ENCODE data around the gene DGCR8. TPM values are rescaled to one million over a fixed set of nuclear protein-coding genes. Genes with fewer than 3 reads are reported as not detected.

Gene DGCR8
- total RNA-seq, 2 donors from 2014 or later: 32.0 to 37.9 TPM

DNA sequence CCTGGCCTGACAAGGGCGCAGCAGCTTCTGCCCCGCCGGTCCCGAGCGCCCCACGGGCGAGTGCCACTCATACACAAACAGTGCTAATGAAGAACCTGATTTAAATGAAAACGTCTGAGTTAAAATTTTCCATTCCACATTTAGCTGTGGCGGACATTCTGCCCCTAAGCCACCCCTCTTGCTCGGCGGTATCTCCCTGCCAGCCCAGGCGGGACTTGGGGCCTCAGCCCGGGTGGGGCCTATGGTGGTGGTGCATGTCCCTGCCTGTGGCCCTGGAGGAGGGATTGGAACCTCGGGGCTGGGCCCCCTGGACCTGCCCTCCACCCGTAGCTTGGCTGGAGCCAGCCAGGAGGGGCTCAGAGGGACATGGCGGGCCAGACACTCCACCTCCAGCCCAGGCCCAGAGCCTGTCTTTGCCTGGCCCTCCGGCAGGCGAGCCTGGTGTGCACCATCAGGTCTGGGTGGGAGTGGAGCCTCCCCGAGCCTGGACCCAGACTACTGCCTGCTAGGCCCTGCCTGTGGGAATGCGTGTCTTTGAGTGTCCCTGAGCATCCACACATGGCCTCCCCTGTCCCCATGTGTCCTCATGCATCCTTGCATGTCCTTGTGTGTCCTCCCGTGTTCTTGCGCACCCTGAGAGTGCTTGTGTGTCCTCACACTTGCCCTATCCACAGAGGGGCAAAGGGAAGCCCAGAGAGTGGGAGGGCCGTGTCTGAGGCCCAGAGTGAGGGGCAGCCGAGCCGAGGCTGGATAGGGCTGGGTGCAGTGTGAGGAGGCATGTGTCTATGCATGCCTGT, 56.0 kb downstream of the DGCR8 start:
- DNase-seq (no peak), ATAC-seq (no peak)
- H3K27me3 Mint-ChIP-seq: no peaks in the 10 kb centered on the region
- H3K4me3 Mint-ChIP-seq: no peak overlapping the region
- H3K4me1 Mint-ChIP-seq: peaks cover 20% of the 10 kb centered on the region
- H3K36me3 Mint-ChIP-seq (ENCODE audit: low read depth): peaks cover 2% of the 10 kb centered on the region
- H3K9me3 ChIP-seq (ENCODE audit: control insufficient read depth, low read length, poor library complexity, severe bottlenecking): no peaks in the 10 kb centered on the region
- no peak overlapping the region for H3K27ac Mint-ChIP-seq

DNA sequence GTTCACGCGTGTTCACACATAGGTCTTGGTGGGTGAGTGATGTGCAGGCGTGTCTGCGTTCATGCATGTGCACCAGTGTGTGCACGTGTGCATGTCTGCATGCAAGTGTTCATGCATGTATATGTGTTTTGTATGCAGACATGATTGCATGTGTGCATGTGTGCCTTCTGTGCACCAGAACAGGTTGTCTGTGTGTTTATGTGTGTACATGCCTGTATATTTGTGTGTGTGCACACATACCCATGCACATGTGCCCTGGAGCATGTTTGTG, 56.5 kb downstream of the DGCR8 start:
- Mint-ChIP-seq H3K36me3 (ENCODE audit: low read depth) (peaks cover 2% of the 10 kb centered on the region), H3K27me3 (no peaks in the 10 kb centered on the region), H3K4me3 (no peak overlapping the region), H3K27ac (no peak overlapping the region), H3K4me1 (peaks cover 20% of the 10 kb centered on the region)
- no peak for DNase-seq
- no peaks in the 10 kb centered on the region for H3K9me3 ChIP-seq (ENCODE audit: control insufficient read depth, low read length, poor library complexity, severe bottlenecking)
- ATAC-seq: no peak

DNA sequence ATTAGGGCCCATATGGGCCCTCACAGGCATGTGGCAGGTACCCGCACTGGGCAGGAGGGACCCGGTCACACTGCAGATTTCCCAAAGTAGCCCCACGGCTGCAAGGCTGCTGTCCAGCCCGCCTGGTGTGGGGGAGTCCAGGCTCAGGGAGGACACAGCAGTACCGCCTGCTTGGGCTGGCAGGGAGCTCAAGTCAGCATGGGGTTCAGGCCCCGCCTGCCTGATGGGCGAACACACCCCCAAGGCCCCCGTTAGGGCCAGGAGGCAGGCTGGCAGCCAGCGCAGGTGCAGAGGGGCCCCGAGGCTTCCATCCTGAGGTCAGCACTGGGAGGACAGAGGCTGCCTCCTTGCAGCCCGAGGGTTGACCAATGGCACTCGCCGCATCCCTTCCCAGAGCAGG, 57.1 kb downstream of the DGCR8 start:
- Mint-ChIP-seq H3K27me3 (no peaks in the 10 kb centered on the region), H3K27ac (no peak overlapping the region), H3K36me3 (ENCODE audit: low read depth) (peaks cover 2% of the 10 kb centered on the region), H3K4me3 (no peak overlapping the region), H3K4me1 (peaks cover 20% of the 10 kb centered on the region)
- H3K9me3 ChIP-seq (ENCODE audit: control insufficient read depth, low read length, poor library complexity, severe bottlenecking): no peaks in the 10 kb centered on the region
- ATAC-seq: no peak
- DNase-seq: no peak

DNA sequence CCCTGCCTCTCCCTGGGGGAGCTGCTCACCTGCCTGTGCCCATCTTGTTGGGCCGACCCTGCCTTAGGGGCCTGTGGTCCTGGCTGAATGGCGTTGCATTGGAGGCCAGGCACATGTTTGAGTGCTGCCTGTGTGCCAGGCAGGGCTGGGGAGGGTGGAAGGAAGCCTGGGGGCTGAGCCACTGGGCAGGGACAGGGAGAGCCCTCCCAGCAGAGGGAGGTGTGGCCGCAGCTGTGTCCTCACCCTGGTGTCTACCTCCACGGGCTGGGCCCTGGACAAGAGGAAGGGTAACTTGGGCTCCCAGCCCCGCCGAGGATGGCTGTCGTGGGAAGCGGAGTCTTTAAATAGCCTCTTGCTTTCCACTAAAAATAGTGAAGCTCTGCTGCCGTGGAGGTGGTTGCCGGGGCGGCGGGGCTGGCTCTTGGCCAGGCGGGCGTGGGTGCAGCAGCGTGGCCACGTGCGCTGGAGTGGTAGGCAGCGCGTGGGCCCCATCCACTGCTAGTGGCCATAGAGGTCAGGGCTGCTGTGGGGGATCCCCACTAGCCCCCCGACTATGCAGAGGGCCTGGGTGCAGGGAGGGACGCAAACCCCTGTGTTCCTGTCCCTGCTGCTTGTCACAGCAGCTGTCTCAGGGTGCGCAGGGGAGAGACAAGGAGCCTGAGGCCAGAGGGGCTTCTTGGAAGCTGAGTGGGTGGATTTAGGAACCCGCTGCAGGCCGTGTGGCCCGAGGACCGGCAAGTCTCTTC, 57.8 kb downstream of the DGCR8 start:
- peaks cover 20% of the 10 kb centered on the region for H3K4me1 Mint-ChIP-seq
- H3K27ac Mint-ChIP-seq: no peak overlapping the region
- H3K9me3 ChIP-seq (ENCODE audit: control insufficient read depth, low read length, poor library complexity, severe bottlenecking): no peaks in the 10 kb centered on the region
- ATAC-seq (no peak), DNase-seq (no peak)
- H3K36me3 Mint-ChIP-seq (ENCODE audit: low read depth): peaks cover 2% of the 10 kb centered on the region
- no peaks in the 10 kb centered on the region for H3K27me3 Mint-ChIP-seq
- H3K4me3 Mint-ChIP-seq: no peak overlapping the region

DNA sequence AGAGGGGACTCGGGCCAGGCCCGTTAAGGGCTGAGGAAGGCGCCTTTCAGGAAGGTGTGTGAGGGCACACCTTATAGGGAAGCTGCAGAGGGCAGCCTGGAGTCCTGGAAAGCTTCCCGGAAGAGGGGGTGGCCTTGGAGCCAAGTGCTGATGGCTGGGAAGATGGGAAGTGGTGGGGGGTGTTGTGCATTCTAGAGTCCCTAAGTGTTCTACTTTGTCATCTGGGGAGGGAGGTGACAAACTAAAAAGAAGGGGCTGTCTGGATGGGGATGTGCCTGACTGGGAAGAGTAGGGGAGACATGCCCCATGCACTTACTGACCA, 58.3 kb downstream of the DGCR8 start:
- peaks cover 20% of the 10 kb centered on the region for H3K4me1 Mint-ChIP-seq
- no peak overlapping the region for H3K27ac Mint-ChIP-seq
- DNase-seq: no peak
- no peaks in the 10 kb centered on the region for H3K9me3 ChIP-seq (ENCODE audit: control insufficient read depth, low read length, poor library complexity, severe bottlenecking)
- no peaks in the 10 kb centered on the region for H3K27me3 Mint-ChIP-seq
- peaks cover 2% of the 10 kb centered on the region for H3K36me3 Mint-ChIP-seq (ENCODE audit: low read depth)
- ATAC-seq: no peak
- H3K4me3 Mint-ChIP-seq: no peak overlapping the region

DNA sequence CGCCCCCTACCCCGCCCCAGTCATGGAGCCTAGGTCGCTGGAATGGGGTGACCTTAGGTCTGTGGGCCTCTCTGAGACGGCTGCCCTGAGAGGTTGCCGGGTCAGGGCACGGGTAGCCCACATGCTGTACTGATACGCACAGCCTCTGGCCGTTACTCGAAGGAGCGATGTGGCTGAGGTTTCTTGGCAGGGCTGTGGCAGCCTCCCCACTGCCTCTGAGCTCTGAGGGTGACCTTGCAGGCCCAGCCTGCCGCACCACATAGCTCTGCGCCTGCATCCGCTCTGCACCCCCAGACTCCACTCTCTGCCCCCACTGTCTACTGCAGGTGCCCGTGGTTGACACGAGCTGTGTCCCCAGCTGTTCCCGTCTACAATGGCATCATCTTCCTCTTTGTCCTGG, 58.8 kb downstream of the DGCR8 start:
- H3K27ac Mint-ChIP-seq: no peak overlapping the region
- H3K36me3 Mint-ChIP-seq (ENCODE audit: low read depth): peaks cover 2% of the 10 kb centered on the region
- no peaks in the 10 kb centered on the region for H3K27me3 Mint-ChIP-seq
- DNase-seq (no peak), ATAC-seq (no peak)
- peaks cover 17% of the 10 kb centered on the region for H3K4me1 Mint-ChIP-seq
- H3K4me3 Mint-ChIP-seq: no peak overlapping the region
- no peaks in the 10 kb centered on the region for H3K9me3 ChIP-seq (ENCODE audit: control insufficient read depth, low read length, poor library complexity, severe bottlenecking)

DNA sequence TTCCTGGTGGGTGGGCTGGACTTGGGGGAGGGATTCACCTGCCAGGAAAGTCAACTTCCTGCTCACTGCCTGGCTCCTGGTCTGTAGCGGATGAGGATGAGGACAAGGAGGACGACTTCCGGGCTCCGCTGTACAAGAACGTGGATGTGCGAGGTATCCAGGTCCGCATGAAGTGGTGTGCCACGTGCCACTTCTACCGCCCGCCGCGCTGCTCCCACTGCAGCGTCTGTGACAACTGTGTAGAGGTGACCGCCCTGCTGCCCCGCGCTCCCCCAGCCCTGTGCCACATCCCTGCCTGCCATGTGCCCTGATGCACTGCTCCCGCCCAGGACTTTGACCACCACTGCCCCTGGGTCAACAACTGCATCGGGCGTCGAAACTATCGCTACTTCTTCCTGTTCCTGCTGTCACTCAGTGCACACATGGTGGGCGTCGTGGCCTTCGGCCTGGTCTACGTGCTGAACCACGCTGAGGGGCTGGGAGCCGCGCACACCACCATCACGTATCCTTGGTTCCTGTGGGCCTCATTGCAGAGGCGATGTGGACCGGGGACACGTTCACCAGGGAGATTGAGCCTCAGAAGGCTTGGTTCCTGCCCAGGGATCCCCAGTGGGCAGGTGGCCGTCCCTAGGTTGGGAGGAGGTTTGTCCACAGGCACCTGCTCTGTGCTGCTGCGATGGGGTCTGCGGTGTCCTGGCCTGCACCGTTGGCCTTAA, 59.5 kb downstream of the DGCR8 start:
- ATAC-seq (no peak), DNase-seq (no peak)
- peaks cover 2% of the 10 kb centered on the region for H3K36me3 Mint-ChIP-seq (ENCODE audit: low read depth)
- H3K27ac Mint-ChIP-seq: no peak overlapping the region
- H3K27me3 Mint-ChIP-seq: no peaks in the 10 kb centered on the region
- H3K9me3 ChIP-seq (ENCODE audit: control insufficient read depth, low read length, poor library complexity, severe bottlenecking): no peaks in the 10 kb centered on the region
- no peak overlapping the region for H3K4me3 Mint-ChIP-seq
- H3K4me1 Mint-ChIP-seq: peaks cover 16% of the 10 kb centered on the region

DNA sequence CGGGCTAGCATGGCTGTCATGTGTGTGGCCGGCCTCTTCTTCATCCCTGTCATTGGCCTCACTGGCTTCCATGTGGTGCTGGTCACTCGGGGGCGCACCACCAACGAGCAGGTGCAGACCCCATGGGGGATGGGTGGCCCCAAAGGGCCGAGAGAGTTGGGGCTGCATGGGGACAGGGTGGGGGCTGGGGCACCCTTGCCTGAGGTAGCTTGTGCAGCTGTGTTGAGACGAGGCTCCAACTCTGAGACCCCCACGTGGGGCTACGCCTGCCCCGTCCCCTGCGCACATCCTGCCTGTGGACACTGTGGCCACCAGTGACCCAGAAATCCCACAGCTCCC, 60.0 kb downstream of the DGCR8 start:
- peaks cover 2% of the 10 kb centered on the region for H3K36me3 Mint-ChIP-seq (ENCODE audit: low read depth)
- H3K4me3 Mint-ChIP-seq: no peak overlapping the region
- peaks cover 16% of the 10 kb centered on the region for H3K4me1 Mint-ChIP-seq
- no peak for DNase-seq
- H3K27me3 Mint-ChIP-seq: no peaks in the 10 kb centered on the region
- H3K27ac Mint-ChIP-seq: no peak overlapping the region
- ATAC-seq: no peak
- no peaks in the 10 kb centered on the region for H3K9me3 ChIP-seq (ENCODE audit: control insufficient read depth, low read length, poor library complexity, severe bottlenecking)

DNA sequence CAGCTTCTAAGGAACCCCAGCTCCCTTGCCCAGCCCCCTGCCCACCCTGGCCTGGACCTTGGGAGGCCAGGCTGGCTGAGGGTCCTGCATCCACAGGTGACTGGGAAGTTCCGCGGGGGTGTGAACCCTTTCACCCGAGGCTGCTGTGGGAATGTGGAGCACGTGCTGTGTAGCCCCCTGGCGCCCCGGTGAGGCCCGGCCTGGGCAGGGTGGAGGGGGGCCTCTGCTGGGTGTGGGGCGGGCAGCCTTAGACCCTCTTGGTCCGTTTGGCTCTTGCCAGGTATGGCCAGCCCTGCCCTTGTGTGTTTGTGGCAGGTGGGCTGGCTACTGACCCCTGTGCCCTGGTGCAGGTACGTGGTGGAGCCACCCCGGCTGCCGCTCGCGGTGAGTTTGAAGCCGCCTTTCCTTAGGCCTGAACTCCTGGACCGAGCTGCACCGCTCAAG, 60.5 kb downstream of the DGCR8 start:
- Mint-ChIP-seq H3K36me3 (ENCODE audit: low read depth) (peaks cover 2% of the 10 kb centered on the region), H3K27me3 (no peaks in the 10 kb centered on the region), H3K4me1 (peaks cover 16% of the 10 kb centered on the region), H3K4me3 (no peak overlapping the region), H3K27ac (no peak overlapping the region)
- DNase-seq (no peak), ATAC-seq (no peak)
- H3K9me3 ChIP-seq (ENCODE audit: control insufficient read depth, low read length, poor library complexity, severe bottlenecking): no peaks in the 10 kb centered on the region

DNA sequence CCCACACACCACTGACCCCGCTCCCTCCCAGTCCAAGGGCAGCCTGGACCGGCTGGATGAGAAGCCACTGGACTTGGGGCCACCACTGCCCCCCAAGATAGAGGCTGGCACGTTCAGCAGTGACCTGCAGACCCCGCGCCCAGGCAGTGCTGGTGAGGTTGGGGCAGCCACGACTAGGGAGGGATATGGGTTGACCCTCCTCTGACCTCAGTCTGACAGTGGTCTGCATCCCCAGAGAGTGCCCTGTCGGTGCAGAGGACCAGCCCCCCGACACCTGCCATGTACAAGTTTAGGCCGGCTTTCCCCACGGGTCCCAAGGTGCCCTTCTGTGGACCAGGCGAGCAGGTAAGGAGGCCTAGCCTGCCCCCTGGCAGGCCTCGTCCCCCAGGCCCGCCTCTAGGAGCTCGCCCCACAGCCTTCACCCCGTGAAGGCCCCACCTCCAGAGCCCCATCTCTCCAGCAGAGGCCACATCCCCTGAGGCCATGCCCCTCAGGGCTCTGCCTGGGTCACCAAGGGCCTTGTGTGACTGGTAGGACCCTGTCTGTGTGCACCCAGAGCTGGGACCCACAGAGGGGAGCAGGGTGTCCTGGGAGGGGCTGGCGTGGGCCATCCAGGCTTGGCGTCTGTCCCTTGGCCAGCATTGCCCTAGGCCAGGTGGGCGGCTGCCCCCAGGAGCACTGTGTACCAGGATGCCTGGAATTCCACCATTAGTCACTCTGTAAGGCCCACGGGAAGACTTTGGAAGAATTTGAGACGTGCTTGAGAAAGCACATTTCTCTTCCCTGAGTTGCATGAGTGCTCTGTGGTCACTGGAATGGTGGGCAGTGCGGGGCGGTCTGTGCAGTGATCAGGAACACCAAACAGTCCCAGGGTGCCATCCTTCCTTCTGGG, 61.4 kb downstream of the DGCR8 start:
- Mint-ChIP-seq H3K27ac (no peak overlapping the region), H3K27me3 (no peaks in the 10 kb centered on the region), H3K4me3 (no peak overlapping the region), H3K4me1 (peaks cover 13% of the 10 kb centered on the region), H3K36me3 (ENCODE audit: low read depth) (peaks cover 2% of the 10 kb centered on the region)
- ATAC-seq (no peak), DNase-seq (no peak)
- no peaks in the 10 kb centered on the region for H3K9me3 ChIP-seq (ENCODE audit: control insufficient read depth, low read length, poor library complexity, severe bottlenecking)

DNA sequence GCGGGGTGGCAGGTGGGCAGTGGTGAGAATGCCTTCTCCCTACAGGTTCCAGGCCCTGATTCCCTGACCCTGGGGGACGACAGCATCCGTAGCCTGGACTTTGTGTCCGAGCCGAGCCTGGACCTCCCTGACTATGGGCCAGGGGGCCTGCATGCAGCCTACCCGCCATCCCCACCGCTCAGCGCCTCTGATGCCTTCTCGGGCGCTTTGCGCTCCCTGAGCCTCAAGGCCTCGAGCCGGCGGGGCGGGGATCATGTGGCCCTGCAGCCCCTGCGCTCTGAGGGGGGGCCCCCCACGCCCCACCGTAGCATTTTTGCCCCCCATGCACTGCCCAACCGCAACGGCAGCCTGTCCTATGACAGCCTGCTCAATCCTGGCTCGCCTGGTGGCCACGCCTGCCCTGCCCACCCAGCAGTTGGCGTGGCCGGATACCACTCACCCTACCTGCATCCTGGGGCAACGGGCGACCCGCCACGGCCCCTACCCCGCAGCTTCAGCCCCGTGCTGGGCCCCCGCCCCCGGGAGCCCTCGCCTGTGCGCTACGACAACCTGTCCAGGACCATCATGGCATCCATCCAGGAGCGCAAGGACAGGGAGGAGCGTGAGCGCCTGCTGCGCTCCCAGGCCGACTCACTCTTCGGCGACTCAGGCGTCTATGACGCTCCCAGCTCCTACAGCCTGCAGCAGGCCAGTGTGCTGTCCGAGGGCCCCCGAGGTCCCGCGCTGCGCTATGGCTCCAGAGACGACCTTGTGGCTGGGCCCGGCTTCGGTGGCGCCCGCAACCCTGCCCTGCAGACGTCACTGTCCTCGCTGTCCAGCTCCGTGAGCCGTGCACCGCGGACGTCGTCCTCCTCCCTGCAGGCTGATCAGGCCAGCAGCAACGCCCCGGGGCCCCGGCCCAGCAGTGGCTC, 62.9 kb downstream of the DGCR8 start:
- H3K9me3 ChIP-seq (ENCODE audit: control insufficient read depth, low read length, poor library complexity, severe bottlenecking): no peaks in the 10 kb centered on the region
- Mint-ChIP-seq H3K36me3 (ENCODE audit: low read depth) (peaks cover 2% of the 10 kb centered on the region), H3K27ac (no peak overlapping the region), H3K4me3 (no peak overlapping the region), H3K27me3 (no peaks in the 10 kb centered on the region), H3K4me1 (peaks cover 9% of the 10 kb centered on the region)
- DNase-seq (no peak), ATAC-seq (no peak)

DNA sequence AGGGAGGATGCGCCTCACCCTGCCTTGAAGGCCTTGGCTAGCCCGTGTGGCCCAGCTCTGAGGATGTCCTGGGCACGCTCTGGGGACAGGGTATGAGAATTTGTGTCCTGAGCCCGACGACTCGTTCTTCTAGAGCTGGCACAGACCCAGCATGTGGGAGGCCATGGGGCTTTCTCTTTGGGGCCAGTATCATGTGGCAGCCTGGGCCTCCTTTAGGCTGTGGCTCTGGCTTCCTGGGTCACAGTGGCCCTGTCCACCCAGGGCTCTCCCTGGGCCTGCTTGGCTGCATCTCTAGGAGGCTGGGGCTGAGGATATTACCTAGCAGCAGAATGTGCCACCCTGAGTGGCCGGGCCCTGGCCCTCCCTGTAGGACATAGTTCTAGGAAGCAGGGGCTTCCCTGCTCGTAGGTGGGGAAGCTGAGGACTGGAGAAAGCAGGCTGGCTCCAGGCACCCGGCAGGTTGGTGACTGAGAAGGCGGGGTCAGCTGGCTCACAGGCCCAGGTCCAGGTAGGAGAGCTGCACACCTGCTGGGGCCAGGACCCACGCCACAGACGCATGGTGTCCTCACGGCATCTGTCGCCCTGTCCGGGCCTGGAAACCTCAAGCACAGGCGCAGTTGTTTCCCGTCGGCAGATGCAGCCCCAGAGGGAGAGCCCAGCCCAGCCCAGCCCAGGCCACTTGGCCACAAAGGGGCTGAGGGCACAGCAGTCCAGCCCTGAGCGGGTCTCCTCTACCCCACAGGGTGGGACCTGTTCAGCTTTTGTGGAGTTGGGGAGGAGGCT, 64.0 kb downstream of the DGCR8 start:
- ATAC-seq: no peak
- Mint-ChIP-seq H3K4me3 (no peak overlapping the region), H3K27me3 (no peaks in the 10 kb centered on the region), H3K36me3 (ENCODE audit: low read depth) (peaks cover 2% of the 10 kb centered on the region), H3K27ac (no peak overlapping the region), H3K4me1 (peaks cover 2% of the 10 kb centered on the region)
- DNase-seq: no peak
- no peaks in the 10 kb centered on the region for H3K9me3 ChIP-seq (ENCODE audit: control insufficient read depth, low read length, poor library complexity, severe bottlenecking)

All from T-helper 17 cell (primary cell).